ENCODE results near the gene KIAA1328.

- TF ChIP-seq POLR2A (IDR thresholded peaks at IDR 0.05), result no peak
- no peak for TF ChIP-seq CTCF (IDR thresholded peaks at IDR 0.05)
- no peak for TF ChIP-seq POLR2AphosphoS5 (IDR thresholded peaks at IDR 0.05)
Measured at GRCh38 chr18:36929601-36930000, 100.7 kb downstream of the KIAA1328 start.
